Left lung (tissue), 10 donors: ENCODE data around the gene CATSPERB. TPM values are rescaled to one million over a fixed set of nuclear protein-coding genes. Genes with fewer than 3 reads are reported as not detected.

ENCODE experiments used
- ATAC-seq: fragments of 200-7000 bp; cut with Tn5 transposase; one replicate; pipeline ENCODE4 v1.9.1; 2020; ENCODE audit warnings: moderate library complexity
- DNase-seq, 4 donors: peaks; one replicate each; pipeline ENCODE4 v3.0.0-alpha.2; 2013 to 2020
- H3K27ac ChIP-seq, 2 donors: fragments of 200-600 bp; sonication (generic) in 1 of 2; one replicate each; pipeline versions ENCODE4 v1.5.0 to v1.8.0; 2020 to 2021
- H3K27me3 ChIP-seq, 2 donors: fragments of 200-600 bp; sonication (generic) in 1 of 2; one replicate each; pipeline versions ENCODE4 v1.5.0 to v1.8.0; 2020 to 2021
- H3K36me3 ChIP-seq, 2 donors: fragments of 200-600 bp; sonication (generic) in 1 of 2; one replicate each; pipeline versions ENCODE4 v1.5.0 to v1.8.0; 2020 to 2021
- H3K4me1 ChIP-seq, 2 donors: fragments of 200-600 bp; one replicate each; pipeline ENCODE4 v1.8.0; 2021
- H3K4me3 ChIP-seq, 2 donors: fragments of 200-600 bp; sonication (generic) in 1 of 2; one replicate each; pipeline versions ENCODE4 v1.5.0 to v1.8.0; 2020 to 2021; ENCODE audit warnings: mild to moderate bottlenecking in 1 of 2
- H3K9me3 ChIP-seq, 2 donors: fragments of 200-600 bp; sonication (generic) in 1 of 2; one replicate each; pipeline versions ENCODE4 v1.5.0 to v1.8.0; 2020 to 2021
- CTCF ChIP-seq, 2 donors: fragments of 200-600 bp; sonication (generic) in 1 of 2; IDR thresholded peaks; one replicate each; pipeline versions ENCODE4 v1.5.0 to v1.8.0; 2021; ENCODE audit warnings: antibody characterized with exemption in 2 of 2
- intact Hi-C, 2 donors: fragments of 100-400 bp; cut with DNase I; formaldehyde crosslinking; loops; one replicate each; pipeline versions ENCODE4 v1.11.2 to v1.14.2; 2022
- polyA plus RNA-seq, 6 donors: library from polyadenylated mRNA; unstranded; fragments of 120-200 nt; gene quantifications; one replicate each; pipeline ENCODE4 v1.2.1, GENCODE V29; 2013; ENCODE audit not compliant: insufficient read length in 6 of 6
- total RNA-seq, 2 donors: library from RNA; stranded (reverse); fragmentation: NEBNext Ultra II Directional; extraction: Animal tissue kit (Norgen Biotek cat#: 25700); gene quantifications; one replicate each; pipeline ENCODE4 v1.2.1, GENCODE V29; 2021
- donor health status: DM: no; HTN: yes; CAD: no.
- donor health status: DM: no; HTN: no; CAD: no.

CATSPERB gene
- total and polyA plus RNA-seq, 8 donors, result 0.83 to 3.6 (median 1.6) TPM

- intact Hi-C loops, result no loop called here
These were observed 156.2 kb downstream of the CATSPERB start for GRCh38 chr14:91575469-91576208.

GRCh38 chr14:91573894-91574837 is 157.7 kb downstream of the CATSPERB start:
- intact Hi-C loops, result no loop called here
- no peaks in the 10 kb centered on the region for H3K9me3 ChIP-seq
- H3K4me3 ChIP-seq, result peak overlapping the region; percentile 35 to 40
- peaks cover 0 to 44% of the 10 kb centered on the region in 2 donors for H3K27me3 ChIP-seq
- H3K4me1 ChIP-seq, result peaks cover 0 to 6% of the 10 kb centered on the region in 2 donors
- TF ChIP-seq CTCF (IDR thresholded peaks at IDR 0.05), result no peak
- no peaks in the 10 kb centered on the region for H3K36me3 ChIP-seq
- no peak overlapping the region for H3K27ac ChIP-seq
- ATAC-seq (peak; percentile 93), DNase-seq (peak; percentile 10 to 87 (median 52))

More at GRCh38 chr14:91575469-91576208, 156.2 kb downstream of the CATSPERB start:
- no peak for TF ChIP-seq CTCF (IDR thresholded peaks at IDR 0.05)
- DNase-seq, result no peak
- no peak for ATAC-seq
- H3K9me3 ChIP-seq, result no peaks in the 10 kb centered on the region
- peaks cover 0 to 6% of the 10 kb centered on the region in 2 donors for H3K4me1 ChIP-seq
- no peak overlapping the region for H3K4me3 ChIP-seq
- H3K27ac ChIP-seq, result no peak overlapping the region
- no peaks in the 10 kb centered on the region for H3K36me3 ChIP-seq
- peaks cover 0 to 44% of the 10 kb centered on the region in 2 donors for H3K27me3 ChIP-seq

GRCh38 chr14:91573528-91573893 is 158.4 kb downstream of the CATSPERB start:
- Histone ChIP-seq H3K36me3 (no peaks in the 10 kb centered on the region), H3K4me1 (peaks cover 0 to 6% of the 10 kb centered on the region in 2 donors), H3K4me3 (peak overlapping the region in 1 of 2 donors; percentile 35), H3K9me3 (no peaks in the 10 kb centered on the region), H3K27me3 (peaks cover 0 to 44% of the 10 kb centered on the region in 2 donors), H3K27ac (no peak overlapping the region)
- no peak for DNase-seq
- no peak for ATAC-seq
- intact Hi-C loops, result no loop called here
- no peak for TF ChIP-seq CTCF (IDR thresholded peaks at IDR 0.05)

GRCh38 chr14:91570021-91570420 is 161.9 kb downstream of the CATSPERB start:
- DNase-seq (no peak), ATAC-seq (no peak)
- no peak for TF ChIP-seq CTCF (IDR thresholded peaks at IDR 0.05)
- Histone ChIP-seq H3K4me1 (peaks cover 0 to 6% of the 10 kb centered on the region in 2 donors), H3K9me3 (peaks cover 0 to 3% of the 10 kb centered on the region in 2 donors), H3K27ac (no peak overlapping the region), H3K27me3 (peaks cover 0 to 31% of the 10 kb centered on the region in 2 donors), H3K4me3 (no peak overlapping the region), H3K36me3 (no peaks in the 10 kb centered on the region)
- intact Hi-C loops, result no loop called here

GRCh38 chr14:91569301-91569700 is 162.6 kb downstream of the CATSPERB start:
- intact Hi-C loops, result no loop called here
- ATAC-seq (no peak), DNase-seq (no peak)
- no peaks in the 10 kb centered on the region for H3K36me3 ChIP-seq
- H3K27ac ChIP-seq, result no peak overlapping the region
- H3K4me1 ChIP-seq, result peaks cover 0 to 5% of the 10 kb centered on the region in 2 donors
- peaks cover 0 to 3% of the 10 kb centered on the region in 2 donors for H3K9me3 ChIP-seq
- peaks cover 0 to 24% of the 10 kb centered on the region in 2 donors for H3K27me3 ChIP-seq
- no peak for TF ChIP-seq CTCF (IDR thresholded peaks at IDR 0.05)
- H3K4me3 ChIP-seq, result no peak overlapping the region
